ENCODE data around the gene TRIM47. TPM values are rescaled to one million over a fixed set of nuclear protein-coding genes. Genes with fewer than 3 reads are reported as not detected.

TRIM47 gene
- 14.7 TPM for polyA plus RNA-seq (2013, experiment 1 of 2; ENCODE audit: insufficient read length)
- 7.5 TPM for polyA plus RNA-seq (2013, experiment 2 of 2; ENCODE audit: insufficient read length)

GRCh38 chr17:75878174-75878998 lies at the start of gene TRIM47:
Gene TRIM47 (minus strand): TSS chr17:75878581. CDS start chr17:75878548, 33 bp downstream.
- DNase-seq, result peak; percentile 69

GRCh38 chr17:75927286-75927922 lies 49.0 kb upstream of the TRIM47 start:
- DNase-seq, result no peak

GRCh38 chr17:75926456-75926855 lies 48.1 kb upstream of the TRIM47 start:
- no peak for DNase-seq

- no peak for DNase-seq
Observed at GRCh38 chr17:75925912-75926311, 47.5 kb upstream of the TRIM47 start.

- no peak for DNase-seq
Observed at GRCh38 chr17:75925103-75925502, 46.7 kb upstream of the TRIM47 start.

GRCh38 chr17:75922963-75923874 lies 44.8 kb upstream of the TRIM47 start:
- DNase-seq, result no peak

GRCh38 chr17:75922173-75922961 lies 44.0 kb upstream of the TRIM47 start:
- no peak for DNase-seq

- no peak for DNase-seq
Observed at GRCh38 chr17:75921596-75921995, 43.2 kb upstream of the TRIM47 start.

- no peak for DNase-seq
Observed at GRCh38 chr17:75920045-75920560, 41.7 kb upstream of the TRIM47 start.

- DNase-seq, result no peak
Observed at GRCh38 chr17:75919611-75920010, 41.2 kb upstream of the TRIM47 start.

GRCh38 chr17:75917917-75918445 lies 39.6 kb upstream of the TRIM47 start:
- DNase-seq, result no peak

GRCh38 chr17:75917141-75917916 lies 38.9 kb upstream of the TRIM47 start:
- DNase-seq, result no peak

GRCh38 chr17:75915268-75915667 lies 36.9 kb upstream of the TRIM47 start:
- DNase-seq, result no peak

GRCh38 chr17:75914643-75915267 lies 36.4 kb upstream of the TRIM47 start:
- DNase-seq, result no peak

GRCh38 chr17:75913537-75914210 lies 35.3 kb upstream of the TRIM47 start:
- no peak for DNase-seq

- DNase-seq, result no peak
Observed at GRCh38 chr17:75910699-75911098, 32.3 kb upstream of the TRIM47 start.

GRCh38 chr17:75909812-75910274 lies 31.5 kb upstream of the TRIM47 start:
- no peak for DNase-seq

- no peak for DNase-seq
Observed at GRCh38 chr17:75909051-75909811, 30.9 kb upstream of the TRIM47 start.

GRCh38 chr17:75908201-75908600 lies 29.8 kb upstream of the TRIM47 start:
- DNase-seq, result peak; percentile 57

All from fibroblast of skin of back (primary cell).